Measurements from ENCODE around the gene NECTIN2.

- TF ChIP-seq CTCF (IDR thresholded peaks at IDR 0.05) (no peak), EZH2 (IDR thresholded peaks at IDR 0.05; ENCODE audit: borderline replicate concordance, insufficient read depth, low read depth, low read length, poor library complexity, severe bottlenecking) (no peak)
These were observed 58.4 kb downstream of the NECTIN2 start for GRCh38 chr19:44904426-44904994.

Measured in B cell (primary cell).